HUES6 (cell line): ENCODE measurements around the gene ADAMTSL4.
A peak's percentile ranks its signal among the peaks of the same experiment; 100 is the strongest.

Experiments used
- H3K27ac ChIP-seq: 2 replicates; pipeline ENCODE4 v1.7.0; 2013; ENCODE audit warnings: low read depth, mild to moderate bottlenecking, low read length, inconsistent platforms
- H3K27me3 ChIP-seq: 2 replicates; pipeline ENCODE4 v1.6.1; 2013; ENCODE audit warnings: low read length; ENCODE audit not compliant: control insufficient read depth, insufficient read depth
- H3K36me3 ChIP-seq: 2 replicates; pipeline ENCODE4 v1.6.1; 2013; ENCODE audit warnings: low read length; ENCODE audit not compliant: control insufficient read depth, insufficient read depth
- H3K4me1 ChIP-seq: 2 replicates; pipeline ENCODE4 v1.6.1; 2013; ENCODE audit warnings: low read length; ENCODE audit not compliant: control insufficient read depth, insufficient read depth
- H3K4me3 ChIP-seq: 2 replicates; pipeline ENCODE4 v1.5.1; 2013; ENCODE audit warnings: low read depth, low read length
- H3K9ac ChIP-seq: one replicate; pipeline ENCODE4 v1.6.1; 2013; ENCODE audit warnings: mild to moderate bottlenecking, low read length
- H3K9me3 ChIP-seq: 2 replicates; pipeline ENCODE4 v1.6.1; 2013; ENCODE audit warnings: low read depth, low read length; ENCODE audit not compliant: control insufficient read depth, insufficient read depth

Gene ADAMTSL4

GRCh38 chr1:150550222-150551050 is 1.2 kb downstream of the ADAMTSL4 start:
- peaks cover 17% of the 10 kb centered on the region for H3K27me3 ChIP-seq
- H3K9ac ChIP-seq, result no peak overlapping the region
- H3K4me3 ChIP-seq, result peak overlapping the region; percentile 65; the same call in 1 of the 2 replicates
- peaks cover 30% of the 10 kb centered on the region for H3K4me1 ChIP-seq
- H3K27ac ChIP-seq, result no peak overlapping the region
- H3K9me3 ChIP-seq, result no peaks in the 10 kb centered on the region
- H3K36me3 ChIP-seq, result peaks cover 1% of the 10 kb centered on the region

GRCh38 chr1:150551051-150551783 is 2.0 kb downstream of the ADAMTSL4 start:
- H3K9ac ChIP-seq, result no peak overlapping the region
- peaks cover 29% of the 10 kb centered on the region for H3K4me1 ChIP-seq

GRCh38 chr1:150551784-150552127 is 2.5 kb downstream of the ADAMTSL4 start:
- H3K27me3 ChIP-seq, result peaks cover 17% of the 10 kb centered on the region
- H3K27ac ChIP-seq, result no peak overlapping the region

More at GRCh38 chr1:150551051-150551783, 2.0 kb downstream of the ADAMTSL4 start:
- H3K27ac ChIP-seq, result no peak overlapping the region
- no peaks in the 10 kb centered on the region for H3K9me3 ChIP-seq
- peaks cover 17% of the 10 kb centered on the region for H3K27me3 ChIP-seq
- H3K36me3 ChIP-seq, result peaks cover 4% of the 10 kb centered on the region
- no peak overlapping the region for H3K4me3 ChIP-seq

GRCh38 chr1:150552128-150552910 is 3.1 kb downstream of the ADAMTSL4 start:
- H3K4me3 ChIP-seq, result no peak overlapping the region
- peaks cover 34% of the 10 kb centered on the region for H3K4me1 ChIP-seq
- H3K36me3 ChIP-seq, result peaks cover 4% of the 10 kb centered on the region
- no peak overlapping the region for H3K9ac ChIP-seq
- no peaks in the 10 kb centered on the region for H3K9me3 ChIP-seq
- H3K27me3 ChIP-seq, result peaks cover 17% of the 10 kb centered on the region
- H3K27ac ChIP-seq, result no peak overlapping the region

More at GRCh38 chr1:150551784-150552127, 2.5 kb downstream of the ADAMTSL4 start:
- Histone ChIP-seq H3K9me3 (no peaks in the 10 kb centered on the region), H3K4me1 (peaks cover 34% of the 10 kb centered on the region), H3K36me3 (peaks cover 4% of the 10 kb centered on the region), H3K4me3 (no peak overlapping the region), H3K9ac (no peak overlapping the region)

- Histone ChIP-seq H3K27me3 (peaks cover 17% of the 10 kb centered on the region), H3K9ac (no peak overlapping the region), H3K4me3 (no peak overlapping the region), H3K27ac (no peak overlapping the region), H3K9me3 (no peaks in the 10 kb centered on the region), H3K36me3 (peaks cover 4% of the 10 kb centered on the region), H3K4me1 (peaks cover 34% of the 10 kb centered on the region)
Observed at GRCh38 chr1:150552911-150553289, 3.7 kb downstream of the ADAMTSL4 start.

GRCh38 chr1:150553392-150554085 is 4.3 kb downstream of the ADAMTSL4 start:
- H3K9ac ChIP-seq, result no peak overlapping the region
- H3K9me3 ChIP-seq, result no peaks in the 10 kb centered on the region
- H3K36me3 ChIP-seq, result peaks cover 4% of the 10 kb centered on the region
- no peak overlapping the region for H3K27ac ChIP-seq
- H3K4me1 ChIP-seq, result peaks cover 34% of the 10 kb centered on the region
- H3K4me3 ChIP-seq, result no peak overlapping the region
- H3K27me3 ChIP-seq, result peaks cover 14% of the 10 kb centered on the region

GRCh38 chr1:150554086-150554452 is 4.9 kb downstream of the ADAMTSL4 start:
- H3K4me1 ChIP-seq, result peaks cover 34% of the 10 kb centered on the region
- H3K36me3 ChIP-seq, result peaks cover 4% of the 10 kb centered on the region
- H3K9ac ChIP-seq, result no peak overlapping the region

GRCh38 chr1:150555198-150555970 is 6.2 kb downstream of the ADAMTSL4 start:
- Histone ChIP-seq H3K4me1 (peaks cover 30% of the 10 kb centered on the region), H3K27me3 (no peaks in the 10 kb centered on the region; the same call in 1 of the 2 replicates), H3K9ac (no peak overlapping the region), H3K36me3 (peaks cover 4% of the 10 kb centered on the region), H3K27ac (no peak overlapping the region), H3K4me3 (no peak overlapping the region), H3K9me3 (no peaks in the 10 kb centered on the region)

More at GRCh38 chr1:150554086-150554452, 4.9 kb downstream of the ADAMTSL4 start:
- Histone ChIP-seq H3K9me3 (no peaks in the 10 kb centered on the region), H3K27ac (no peak overlapping the region), H3K27me3 (peaks cover 9% of the 10 kb centered on the region), H3K4me3 (no peak overlapping the region)

- H3K4me1 ChIP-seq, result peaks cover 25% of the 10 kb centered on the region
- H3K27ac ChIP-seq, result no peak overlapping the region
- no peaks in the 10 kb centered on the region for H3K9me3 ChIP-seq
- H3K9ac ChIP-seq, result no peak overlapping the region
- H3K4me3 ChIP-seq, result no peak overlapping the region
- no peaks in the 10 kb centered on the region for H3K27me3 ChIP-seq
- H3K36me3 ChIP-seq, result peaks cover 4% of the 10 kb centered on the region
Observed at GRCh38 chr1:150555971-150556865, 7.0 kb downstream of the ADAMTSL4 start.
